ENCODE measurements around the gene KCNN3.
A peak's percentile ranks its signal among the peaks of the same experiment; 100 is the strongest.

Gene KCNN3

DNA sequence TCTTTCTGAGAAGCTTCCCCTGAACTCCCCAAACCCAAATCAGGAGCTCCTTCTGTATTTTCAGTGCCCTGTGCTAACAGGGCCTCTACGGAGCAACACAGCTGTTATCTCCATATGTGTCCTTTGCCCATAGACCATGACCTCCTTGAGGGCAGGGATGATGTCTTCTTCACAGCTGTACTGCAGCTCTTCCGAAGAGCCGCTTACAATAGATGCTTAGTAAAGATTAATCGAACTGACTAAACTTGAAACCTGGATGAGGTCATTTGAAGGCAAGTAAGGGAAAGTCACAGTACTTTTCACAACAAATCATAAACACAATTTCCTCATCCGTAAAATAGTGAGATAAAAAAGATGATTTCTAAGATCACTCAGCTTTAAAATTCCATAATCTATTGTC, 4.4 kb upstream of the KCNN3 start:
- TF ChIP-seq, protein P1, sequence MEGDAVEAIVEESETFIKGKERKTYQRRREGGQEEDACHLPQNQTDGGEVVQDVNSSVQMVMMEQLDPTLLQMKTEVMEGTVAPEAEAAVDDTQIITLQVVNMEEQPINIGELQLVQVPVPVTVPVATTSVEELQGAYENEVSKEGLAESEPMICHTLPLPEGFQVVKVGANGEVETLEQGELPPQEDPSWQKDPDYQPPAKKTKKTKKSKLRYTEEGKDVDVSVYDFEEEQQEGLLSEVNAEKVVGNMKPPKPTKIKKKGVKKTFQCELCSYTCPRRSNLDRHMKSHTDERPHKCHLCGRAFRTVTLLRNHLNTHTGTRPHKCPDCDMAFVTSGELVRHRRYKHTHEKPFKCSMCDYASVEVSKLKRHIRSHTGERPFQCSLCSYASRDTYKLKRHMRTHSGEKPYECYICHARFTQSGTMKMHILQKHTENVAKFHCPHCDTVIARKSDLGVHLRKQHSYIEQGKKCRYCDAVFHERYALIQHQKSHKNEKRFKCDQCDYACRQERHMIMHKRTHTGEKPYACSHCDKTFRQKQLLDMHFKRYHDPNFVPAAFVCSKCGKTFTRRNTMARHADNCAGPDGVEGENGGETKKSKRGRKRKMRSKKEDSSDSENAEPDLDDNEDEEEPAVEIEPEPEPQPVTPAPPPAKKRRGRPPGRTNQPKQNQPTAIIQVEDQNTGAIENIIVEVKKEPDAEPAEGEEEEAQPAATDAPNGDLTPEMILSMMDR (IDR thresholded peaks at IDR 0.05; ENCODE audit: low read depth, low read length), result no peak
- H3K4me3 ChIP-seq (ENCODE audit: low read depth, low read length), result no peak overlapping the region
- in situ Hi-C loops (cut with HindIII; ENCODE audit: low sequenced_read_pairs), result no loop called here
- DNase-seq (ENCODE audit: low read depth, low spot score), result no peak

DNA sequence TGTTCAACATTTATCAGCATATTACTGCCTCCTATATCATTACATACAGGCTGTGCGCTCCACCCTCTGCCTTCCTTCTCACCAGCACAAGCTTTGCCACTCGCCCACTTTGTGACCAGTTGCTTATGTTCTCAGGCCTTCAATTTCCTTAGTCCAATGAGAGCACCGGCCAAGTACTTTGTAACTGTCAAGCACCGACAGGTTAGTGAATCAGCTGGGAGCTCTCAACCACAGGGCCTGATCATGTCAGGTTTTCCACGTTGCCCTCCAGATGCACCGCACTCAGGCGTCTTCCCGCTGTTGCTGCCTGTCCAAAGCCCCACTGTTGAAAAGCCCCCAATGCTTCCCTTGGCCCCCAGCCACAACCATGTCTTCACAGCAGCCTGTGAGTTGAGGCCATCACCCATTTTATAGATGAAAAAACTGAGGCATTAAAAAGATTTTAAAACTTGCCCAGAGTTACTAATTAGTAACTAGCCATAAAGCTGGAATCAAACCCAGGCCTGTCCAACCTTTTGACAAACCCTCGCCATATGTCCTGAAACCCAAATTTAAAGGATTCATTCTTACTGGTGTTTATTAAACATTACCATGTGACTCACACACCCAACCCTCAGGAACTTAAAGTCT, 3.4 kb upstream of the KCNN3 start:
- DNase-seq (ENCODE audit: low read depth, low spot score), result no peak
- TF ChIP-seq, protein P1 (IDR thresholded peaks at IDR 0.05; ENCODE audit: low read depth, low read length), result no peak
- H3K4me3 ChIP-seq (ENCODE audit: low read depth, low read length), result no peak overlapping the region
- in situ Hi-C loops (cut with HindIII; ENCODE audit: low sequenced_read_pairs), result no loop called here

DNA sequence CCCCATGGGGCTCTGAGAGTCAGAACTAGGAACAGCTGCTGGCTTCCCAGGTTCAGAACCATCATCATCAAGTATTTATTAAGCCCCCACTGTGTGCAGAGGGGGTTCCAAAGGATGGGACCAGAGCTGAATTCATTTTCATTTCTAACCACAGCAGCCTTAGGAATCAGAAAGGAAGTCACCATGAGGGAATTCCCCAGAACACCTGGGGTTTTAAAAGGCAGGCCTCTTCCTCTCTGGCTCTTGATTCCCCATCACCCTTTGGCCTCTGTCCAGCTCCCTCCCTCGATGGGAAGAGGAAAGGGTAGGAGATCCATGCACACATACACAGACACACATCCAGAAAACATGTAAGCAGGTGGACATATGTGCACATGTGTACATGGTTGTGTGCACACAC, 1.3 kb upstream of the KCNN3 start:
- TF ChIP-seq, protein P1 (IDR thresholded peaks at IDR 0.05; ENCODE audit: low read depth, low read length), result no peak
- no peak overlapping the region for H3K4me3 ChIP-seq (ENCODE audit: low read depth, low read length)
- no peak for DNase-seq (ENCODE audit: low read depth, low spot score)
- in situ Hi-C loops (cut with HindIII; ENCODE audit: low sequenced_read_pairs), result no loop called here

DNA sequence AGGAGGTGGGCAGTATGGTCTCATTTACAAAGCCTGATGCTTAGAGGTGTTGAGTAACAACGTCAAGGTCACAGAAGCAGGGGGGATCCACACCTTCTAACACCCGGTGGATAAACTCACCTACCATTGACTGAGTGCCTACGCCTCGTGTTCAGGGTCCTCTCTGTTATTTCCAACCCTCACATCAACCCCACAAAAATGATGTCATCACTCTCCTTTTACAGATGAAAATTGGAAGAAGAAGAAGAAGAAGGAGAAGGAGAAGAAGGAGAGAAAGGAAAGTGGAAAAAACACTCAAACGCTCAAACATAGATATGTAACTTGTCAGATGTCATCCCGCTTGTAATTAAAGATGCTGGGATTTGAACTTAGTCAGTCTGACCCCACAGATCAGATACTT, 653 bp upstream of the KCNN3 start:
- no peak for DNase-seq (ENCODE audit: low read depth, low spot score)
- no peak overlapping the region for H3K4me3 ChIP-seq (ENCODE audit: low read depth, low read length)
- in situ Hi-C loops (cut with HindIII; ENCODE audit: low sequenced_read_pairs), result no loop called here
- TF ChIP-seq, protein P1 (IDR thresholded peaks at IDR 0.05; ENCODE audit: low read depth, low read length), result no peak

DNA sequence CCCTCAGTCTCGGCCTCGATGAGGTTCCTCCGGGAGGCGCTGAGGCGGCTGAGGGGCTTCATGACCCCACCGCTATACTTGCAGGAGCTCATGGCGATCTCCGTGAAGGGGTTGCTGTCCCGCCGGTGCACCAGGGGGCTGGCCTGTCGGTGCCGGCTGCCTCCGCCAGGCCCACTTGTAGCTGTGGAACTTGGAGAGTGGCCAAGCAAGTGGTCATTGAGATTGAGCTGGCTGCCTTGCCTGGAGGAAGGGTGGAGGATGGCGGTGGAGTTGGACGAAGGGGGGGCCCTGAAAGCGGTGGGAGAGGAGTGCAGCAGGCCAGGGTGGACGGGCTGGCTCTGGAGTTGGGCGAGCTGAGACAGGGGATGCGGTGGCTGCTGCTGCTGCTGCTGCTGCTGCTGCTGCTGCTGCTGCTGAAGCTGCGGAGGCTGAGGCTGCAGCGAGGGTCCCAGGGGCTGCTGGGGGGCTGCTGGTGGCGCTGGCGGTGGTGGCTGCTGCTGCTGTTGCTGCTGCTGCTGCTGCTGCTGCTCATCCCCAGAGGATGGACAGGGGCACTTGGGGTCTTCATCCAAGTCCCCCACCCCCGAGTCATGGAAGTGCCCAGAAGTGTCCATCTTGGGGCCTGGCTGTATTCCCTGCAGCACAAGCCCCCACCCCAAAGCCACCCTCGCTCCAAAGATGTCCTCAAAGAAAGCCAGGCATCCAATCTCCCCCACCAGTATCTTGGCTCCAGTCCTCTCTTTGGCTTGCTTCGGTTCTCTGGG, 548 bp downstream of the KCNN3 start:
- in situ Hi-C loops (cut with HindIII; ENCODE audit: low sequenced_read_pairs), result no loop called here

DNA sequence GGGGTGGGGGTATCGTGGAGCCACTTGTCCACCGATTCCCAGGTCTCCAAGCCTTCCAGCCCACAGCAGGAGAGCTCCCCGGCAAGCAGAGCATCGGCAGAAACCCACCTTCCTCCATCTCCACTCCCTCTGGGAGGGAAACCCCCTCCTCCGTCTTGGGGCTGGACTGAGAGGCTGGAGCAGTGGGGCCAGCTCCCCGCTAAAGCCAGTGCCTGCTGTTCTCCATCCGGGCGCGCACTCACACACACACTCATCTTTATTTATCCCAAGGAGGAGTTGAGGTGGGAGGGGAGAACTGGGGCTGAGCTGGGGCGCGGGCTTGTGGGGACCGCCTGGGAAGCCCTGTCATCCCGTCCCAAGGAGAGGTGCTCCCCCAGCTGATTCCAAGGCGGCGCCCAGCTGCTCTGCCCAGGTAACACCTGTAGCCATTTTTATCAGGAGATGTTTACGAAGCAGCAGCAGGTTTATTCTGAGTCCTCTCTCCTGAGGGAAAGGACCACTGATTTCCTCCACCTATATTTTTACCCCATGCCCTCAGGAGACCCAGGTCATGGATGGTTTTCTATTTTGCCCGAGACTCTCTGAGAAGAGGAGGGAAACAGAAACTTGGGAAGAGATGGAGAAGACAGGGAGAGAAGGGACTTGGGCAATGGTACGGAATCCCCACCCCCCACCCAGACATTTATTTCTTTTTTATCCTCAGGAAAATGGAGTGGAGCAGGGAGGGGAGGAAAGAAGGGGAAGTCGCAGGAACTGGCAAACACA, 2.1 kb downstream of the KCNN3 start:
- in situ Hi-C loops (cut with HindIII; ENCODE audit: low sequenced_read_pairs), result no loop called here
- DNase-seq (ENCODE audit: low read depth, low spot score), result no peak
- H3K4me3 ChIP-seq (ENCODE audit: low read depth, low read length), result peak overlapping the region; percentile 15
- TF ChIP-seq, protein P1 (IDR thresholded peaks at IDR 0.05; ENCODE audit: low read depth, low read length), result no peak

More for the DNA sequence above, 548 bp downstream of the KCNN3 start:
- peak; percentile 40 for DNase-seq (ENCODE audit: low read depth, low spot score)
- peak overlapping the region; percentile 30 for H3K4me3 ChIP-seq (ENCODE audit: low read depth, low read length)
- TF ChIP-seq, protein P1 (IDR thresholded peaks at IDR 0.05; ENCODE audit: low read depth, low read length), result no peak
